GM10248 (cell line): Measurements from ENCODE around the gene TMEM184B.

Experiments
- CTCF ChIA-PET: fragments of 300-600 bp; sonication (Branson Sonifier 250); formaldehyde crosslinking; extraction: SDS; loops from one replicate; lab custom pipeline; 2021; ENCODE audit warnings: antibody characterized with exemption; lab: Yijun Ruan, JAX
- POLR2A ChIA-PET: fragments of 350-650 bp; sonication (Branson Sonifier 250); formaldehyde crosslinking; extraction: SDS; loops from one replicate; lab custom pipeline; 2020; ENCODE audit warnings: antibody characterized with exemption; lab: Yijun Ruan, JAX
- DNase-seq: peaks from one replicate; pipeline ENCODE4 v3.0.0; 2012; ENCODE audit errors: extremely low spot score
- CTCF ChIP-seq: IDR thresholded peaks from 2 replicates; pipeline ENCODE4 v1.5.1; 2012; ENCODE audit warnings: mild to moderate bottlenecking, low read depth; ENCODE audit errors: extremely low read depth, missing control alignments, control extremely low read depth

The TMEM184B gene

GRCh38 chr22:38294193-38294592, 21.4 kb upstream of the TMEM184B start:
- CTCF ChIA-PET, result no interaction called here
- POLR2A ChIA-PET, result no interaction called here
- no peak for TF ChIP-seq CTCF
- no peak for DNase-seq

DNA sequence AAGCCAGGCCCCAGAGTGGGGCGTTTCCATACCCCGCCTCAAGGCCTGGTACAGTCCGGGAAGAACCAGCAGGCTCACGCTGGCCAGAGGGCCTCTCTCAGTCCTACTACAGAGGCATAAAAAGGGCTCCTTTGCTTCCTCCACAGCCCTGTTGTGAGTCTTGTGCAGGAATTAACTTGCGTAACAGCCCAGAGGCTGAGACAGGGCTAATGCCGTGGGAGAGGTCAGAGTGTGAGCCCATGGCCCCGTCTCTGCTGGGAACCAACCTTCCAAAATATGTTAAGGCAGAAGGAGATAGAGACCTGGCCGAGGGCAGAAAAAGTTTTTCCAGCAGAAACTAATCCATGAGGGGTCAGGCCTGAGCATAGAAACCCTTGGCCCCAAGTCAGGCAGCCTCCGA, 19.9 kb upstream of the TMEM184B start:
- CTCF ChIA-PET, result no interaction called here
- POLR2A ChIA-PET, result interaction anchor here (0.6 kb wide), 1 partner anchor 10 kb away, joined by 3 read pairs; no protein-coding TSS in a partner anchor
- no peak for TF ChIP-seq CTCF
- no peak for DNase-seq

GRCh38 chr22:38291201-38291777, 18.5 kb upstream of the TMEM184B start:
- no peak for TF ChIP-seq CTCF
- ChIA-PET POLR2A (no interaction called here), CTCF (no interaction called here)
- no peak for DNase-seq

GRCh38 chr22:38290347-38290746, 17.5 kb upstream of the TMEM184B start:
- TF ChIP-seq CTCF, result no peak
- ChIA-PET CTCF (interaction anchor here (1.6 kb wide), 1 partner anchor 10 kb away, joined by 3 read pairs; no protein-coding TSS in a partner anchor), POLR2A (no interaction called here)
- DNase-seq, result no peak

DNA sequence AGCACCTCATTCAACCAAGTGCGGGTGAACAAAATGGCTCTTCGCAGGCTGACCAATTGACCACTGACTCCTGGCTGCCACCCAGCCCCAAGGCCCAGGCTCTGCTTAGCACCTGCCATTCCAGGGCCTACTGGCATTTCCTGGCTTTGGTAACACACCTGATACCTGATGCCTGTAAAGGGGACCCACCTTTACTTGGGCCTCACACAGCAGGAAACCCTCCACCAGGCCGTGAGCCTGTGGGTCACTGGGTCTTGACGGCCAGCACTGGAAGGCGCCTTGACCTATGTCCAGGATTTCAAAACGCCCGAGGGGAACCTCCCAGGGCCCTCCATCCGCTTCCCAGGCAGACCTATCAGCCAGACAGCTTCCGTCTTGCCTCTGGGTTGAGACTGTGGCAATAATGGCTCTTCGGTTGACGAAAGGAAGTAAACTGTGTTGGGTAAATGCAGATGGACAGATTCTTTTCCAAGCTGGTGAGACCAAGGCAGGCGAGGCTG, 16.8 kb upstream of the TMEM184B start:
- TF ChIP-seq CTCF, result no peak
- POLR2A ChIA-PET, result no interaction called here

GRCh38 chr22:38286915-38287669, 14.3 kb upstream of the TMEM184B start:
- TF ChIP-seq CTCF, result no peak
- ChIA-PET CTCF (interaction anchor here (1.0 kb wide), 1 partner anchor 11 kb away, joined by 3 read pairs; no protein-coding TSS in a partner anchor), POLR2A (no interaction called here)
- DNase-seq, result no peak

More for the DNA sequence above, 16.8 kb upstream of the TMEM184B start:
- CTCF ChIA-PET, result interaction anchor here (1.4 to 1.6 kb wide), 2 partner anchors 11 to 23 kb away, joined by 3 to 4 read pairs; no protein-coding TSS in a partner anchor
- DNase-seq, result no peak
